ENCODE data around the gene CCDC160. TPM values are rescaled to one million over a fixed set of nuclear protein-coding genes. Genes with fewer than 3 reads are reported as not detected.
"Not testable (repeated sequence)": the region's sequence is repeated elsewhere in the genome, so short reads cannot be mapped to it uniquely, and the experiment has no call there.

CCDC160 gene
- total and polyA plus RNA-seq, 8 donors, result 0.09 to 0.92 (median 0.26) TPM

GRCh38 chrX:134210465-134210864 lies 26.5 kb upstream of the CCDC160 start:
- no peak for TF ChIP-seq CTCF (IDR thresholded peaks at IDR 0.05)
- Histone ChIP-seq H3K9me3 (no peaks in the 10 kb centered on the region), H3K4me3 (no peak overlapping the region), H3K4me1 (no peaks in the 10 kb centered on the region), H3K27me3 (peaks cover 0 to 5% (median 0%) of the 10 kb centered on the region in 4 donors), H3K36me3 (no peaks in the 10 kb centered on the region), H3K27ac (no peak overlapping the region)
- FAIRE-seq (no peak), ATAC-seq (no peak), DNase-seq (no peak)
- intact Hi-C loops (cut with DNase I), result no loop called here

GRCh38 chrX:134235236-134235635 lies 1.7 kb upstream of the CCDC160 start:
- intact Hi-C loops (cut with DNase I), result no loop called here
- Histone ChIP-seq H3K36me3 (no peaks in the 10 kb centered on the region), H3K4me3 (no peak overlapping the region), H3K27me3 (no peaks in the 10 kb centered on the region), H3K9me3 (no peaks in the 10 kb centered on the region), H3K27ac (no peak overlapping the region), H3K4me1 (no peaks in the 10 kb centered on the region)
- ATAC-seq (no peak), DNase-seq (no peak), FAIRE-seq (no peak)
- WGBS, 2 donors, result 38 to 52% methylated on average over 4 of the region's 4 CpGs
- no peak for TF ChIP-seq CTCF (IDR thresholded peaks at IDR 0.05)

GRCh38 chrX:134238144-134238543 lies 1.2 kb downstream of the CCDC160 start:
- H3K27me3 ChIP-seq; intact Hi-C loops (cut with DNase I); H3K36me3 ChIP-seq; DNase-seq; H3K4me3 ChIP-seq; H3K27ac ChIP-seq; H3K4me1 ChIP-seq; H3K9me3 ChIP-seq; FAIRE-seq; ATAC-seq: not testable (repeated sequence)
- 87 to 93% methylated on average over 8 to 9 of the region's 9 CpGs for WGBS, 2 donors

DNA sequence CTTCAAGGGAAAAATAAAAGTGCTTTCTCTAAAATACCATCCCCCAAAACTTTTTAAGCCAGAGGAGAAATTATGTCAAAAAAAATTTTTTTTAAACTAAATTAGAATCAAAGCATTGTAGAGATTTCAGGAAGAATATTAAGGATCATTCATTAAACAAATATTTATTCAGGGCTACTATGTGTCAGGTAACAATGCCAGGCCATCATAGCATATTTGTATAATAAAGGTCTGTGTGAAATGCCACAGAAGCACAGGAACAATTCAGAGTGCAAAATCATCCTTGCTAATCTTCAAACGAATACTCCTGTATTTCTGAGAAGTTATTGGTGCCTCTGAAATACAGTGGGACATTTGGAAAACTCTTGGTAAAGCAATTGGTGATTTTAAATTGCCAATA lies 2.0 kb downstream of the CCDC160 start:
- H3K27ac ChIP-seq, result no peak overlapping the region
- no peaks in the 10 kb centered on the region for H3K4me1 ChIP-seq
- no peak for FAIRE-seq
- no peaks in the 10 kb centered on the region for H3K27me3 ChIP-seq
- H3K36me3 ChIP-seq, result no peaks in the 10 kb centered on the region
- 33 to 47% methylated on average over 1 of the region's 1 CpG for WGBS, 2 donors
- no peak for TF ChIP-seq CTCF (IDR thresholded peaks at IDR 0.05)
- intact Hi-C loops (cut with DNase I), result no loop called here
- ATAC-seq, result no peak
- H3K9me3 ChIP-seq, result no peaks in the 10 kb centered on the region
- DNase-seq, result no peak
- no peak overlapping the region for H3K4me3 ChIP-seq

DNA sequence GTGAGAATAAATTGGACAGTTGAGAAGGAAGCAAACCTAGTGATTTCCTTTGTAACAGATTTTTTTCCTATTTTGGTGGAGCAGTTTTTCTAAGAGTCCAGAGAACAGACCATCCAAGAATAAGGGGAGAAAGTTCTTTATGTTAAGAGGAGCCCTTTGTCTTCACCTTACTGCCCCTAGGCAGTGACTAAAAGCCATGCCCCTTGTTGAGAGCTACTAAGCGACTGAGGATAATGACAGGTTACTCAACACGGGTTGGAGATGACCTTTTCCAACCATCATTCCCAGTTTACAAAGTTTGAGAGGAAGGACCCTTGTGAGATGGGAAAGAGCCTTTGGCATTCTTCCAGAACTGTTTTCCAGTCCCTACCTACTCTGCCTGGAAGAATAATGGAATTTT lies 3.2 kb downstream of the CCDC160 start:
- no peak overlapping the region for H3K4me3 ChIP-seq
- ATAC-seq, result no peak
- no peaks in the 10 kb centered on the region for H3K36me3 ChIP-seq
- intact Hi-C loops (cut with DNase I), result no loop called here
- H3K9me3 ChIP-seq, result no peaks in the 10 kb centered on the region
- no peak for TF ChIP-seq CTCF (IDR thresholded peaks at IDR 0.05)
- 42 to 62% methylated on average over 2 of the region's 2 CpGs for WGBS, 2 donors
- no peak overlapping the region for H3K27ac ChIP-seq
- no peak for DNase-seq
- no peaks in the 10 kb centered on the region for H3K4me1 ChIP-seq
- no peaks in the 10 kb centered on the region for H3K27me3 ChIP-seq
- FAIRE-seq, result no peak

Measured in pancreas (tissue), 10 donors.